ENCODE results near the gene PIEZO2.

PIEZO2 gene

DNA sequence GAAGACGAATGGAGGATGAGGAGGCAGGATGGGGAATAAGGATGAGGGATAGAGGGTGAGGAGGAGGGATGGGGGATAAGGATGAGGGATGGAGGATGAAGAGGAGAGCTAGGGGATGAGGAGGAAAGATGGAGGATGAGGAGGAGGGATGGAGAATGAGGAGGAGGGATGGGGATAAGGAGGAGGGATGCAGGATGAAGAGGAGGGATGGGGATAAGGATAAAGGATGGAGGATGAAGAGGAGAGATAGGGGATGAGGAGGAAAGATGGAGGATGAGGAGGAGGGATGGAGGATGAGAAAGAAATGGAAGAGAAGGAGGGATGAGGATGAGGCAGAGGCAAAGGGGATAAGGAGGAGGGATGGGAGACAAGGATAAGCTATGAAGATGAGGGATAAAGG, 393.5 kb downstream of the PIEZO2 start:
- H3K27ac ChIP-seq (ENCODE audit: poor library complexity, severe bottlenecking): no peak overlapping the region
- no peak for ATAC-seq (ENCODE audit: low read depth)
- H3K36me3 ChIP-seq (ENCODE audit: low read depth): no peaks in the 10 kb centered on the region
- DNase-seq (ENCODE audit: low spot score): no peak
- TF ChIP-seq CTCF (IDR thresholded peaks at IDR 0.05; ENCODE audit: poor library complexity, severe bottlenecking): no peak
- no peaks in the 10 kb centered on the region for H3K27me3 ChIP-seq (ENCODE audit: insufficient read depth, poor library complexity, severe bottlenecking)
- no peak overlapping the region for H3K4me3 ChIP-seq (ENCODE audit: severe bottlenecking)
- H3K4me1 ChIP-seq (ENCODE audit: insufficient read depth, poor library complexity, severe bottlenecking): no peaks in the 10 kb centered on the region
- no peaks in the 10 kb centered on the region for H3K9me3 ChIP-seq (ENCODE audit: severe bottlenecking)

DNA sequence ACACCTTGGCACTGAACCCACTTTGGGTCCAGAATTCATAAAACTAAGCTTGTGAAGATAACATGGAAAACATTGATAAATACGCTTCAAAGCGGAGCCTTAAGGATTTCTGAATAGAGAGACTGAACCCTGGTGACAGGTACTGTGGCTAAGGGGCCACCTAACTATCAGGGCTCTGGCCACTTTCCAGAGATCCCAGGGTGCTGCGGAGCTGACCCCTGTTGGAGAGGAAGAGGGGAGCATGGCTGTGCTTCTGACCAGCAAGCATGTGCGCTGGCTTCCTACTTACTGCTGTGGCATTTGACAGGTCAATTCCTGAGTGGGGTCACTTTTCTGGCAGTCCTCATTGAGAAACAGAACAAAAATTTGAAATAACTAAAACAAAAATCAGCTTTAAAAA, 395.2 kb downstream of the PIEZO2 start:
- TF ChIP-seq CTCF (IDR thresholded peaks at IDR 0.05; ENCODE audit: poor library complexity, severe bottlenecking): no peak
- Histone ChIP-seq H3K27me3 (ENCODE audit: insufficient read depth, poor library complexity, severe bottlenecking) (no peaks in the 10 kb centered on the region), H3K27ac (ENCODE audit: poor library complexity, severe bottlenecking) (no peak overlapping the region), H3K4me1 (ENCODE audit: insufficient read depth, poor library complexity, severe bottlenecking) (peaks cover 4% of the 10 kb centered on the region), H3K9me3 (ENCODE audit: severe bottlenecking) (no peaks in the 10 kb centered on the region), H3K4me3 (ENCODE audit: severe bottlenecking) (no peak overlapping the region), H3K36me3 (ENCODE audit: low read depth) (no peaks in the 10 kb centered on the region)
- ATAC-seq (ENCODE audit: low read depth) (no peak), DNase-seq (ENCODE audit: low spot score) (no peak)

GRCh38 chr18:10752382-10752781, 397.0 kb downstream of the PIEZO2 start:
- DNase-seq (ENCODE audit: low spot score): no peak
- ATAC-seq (ENCODE audit: low read depth): no peak
- Histone ChIP-seq H3K9me3 (ENCODE audit: severe bottlenecking) (no peaks in the 10 kb centered on the region), H3K27me3 (ENCODE audit: insufficient read depth, poor library complexity, severe bottlenecking) (no peaks in the 10 kb centered on the region), H3K4me3 (ENCODE audit: severe bottlenecking) (no peak overlapping the region), H3K36me3 (ENCODE audit: low read depth) (no peaks in the 10 kb centered on the region), H3K4me1 (ENCODE audit: insufficient read depth, poor library complexity, severe bottlenecking) (peaks cover 12% of the 10 kb centered on the region), H3K27ac (ENCODE audit: poor library complexity, severe bottlenecking) (no peak overlapping the region)
- TF ChIP-seq CTCF (IDR thresholded peaks at IDR 0.05; ENCODE audit: poor library complexity, severe bottlenecking): no peak

DNA sequence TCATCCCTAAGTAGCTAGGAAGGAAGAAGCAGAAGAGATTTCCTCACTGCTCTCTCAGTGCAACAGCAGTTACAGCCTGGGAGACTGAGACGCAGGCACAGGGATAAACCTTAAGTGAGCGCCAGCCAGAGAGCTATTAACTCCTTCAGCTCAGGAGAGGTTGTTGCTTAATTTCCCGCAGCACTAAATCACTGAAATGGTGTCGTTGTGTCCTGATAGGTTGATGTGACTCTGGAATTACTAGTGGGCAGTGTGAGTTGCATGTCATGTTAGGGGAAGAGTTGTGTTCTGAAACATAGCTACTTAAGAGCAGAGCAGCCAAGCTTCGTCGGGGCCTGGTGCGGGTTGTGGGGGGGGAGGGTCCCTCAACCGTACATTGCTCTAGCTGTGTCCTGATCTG, 397.7 kb downstream of the PIEZO2 start:
- H3K9me3 ChIP-seq (ENCODE audit: severe bottlenecking): no peaks in the 10 kb centered on the region
- H3K27ac ChIP-seq (ENCODE audit: poor library complexity, severe bottlenecking): no peak overlapping the region
- no peaks in the 10 kb centered on the region for H3K27me3 ChIP-seq (ENCODE audit: insufficient read depth, poor library complexity, severe bottlenecking)
- peaks cover 12% of the 10 kb centered on the region for H3K4me1 ChIP-seq (ENCODE audit: insufficient read depth, poor library complexity, severe bottlenecking)
- no peak for TF ChIP-seq CTCF (IDR thresholded peaks at IDR 0.05; ENCODE audit: poor library complexity, severe bottlenecking)
- ATAC-seq (ENCODE audit: low read depth) (no peak), DNase-seq (ENCODE audit: low spot score) (no peak)
- H3K4me3 ChIP-seq (ENCODE audit: severe bottlenecking): no peak overlapping the region
- H3K36me3 ChIP-seq (ENCODE audit: low read depth): no peaks in the 10 kb centered on the region

- no peaks in the 10 kb centered on the region for H3K9me3 ChIP-seq (ENCODE audit: severe bottlenecking)
- peaks cover 12% of the 10 kb centered on the region for H3K4me1 ChIP-seq (ENCODE audit: insufficient read depth, poor library complexity, severe bottlenecking)
- DNase-seq (ENCODE audit: low spot score): no peak
- H3K27ac ChIP-seq (ENCODE audit: poor library complexity, severe bottlenecking): no peak overlapping the region
- H3K27me3 ChIP-seq (ENCODE audit: insufficient read depth, poor library complexity, severe bottlenecking): no peaks in the 10 kb centered on the region
- H3K4me3 ChIP-seq (ENCODE audit: severe bottlenecking): no peak overlapping the region
- ATAC-seq (ENCODE audit: low read depth): peak; percentile 71
- H3K36me3 ChIP-seq (ENCODE audit: low read depth): no peaks in the 10 kb centered on the region
- no peak for TF ChIP-seq CTCF (IDR thresholded peaks at IDR 0.05; ENCODE audit: poor library complexity, severe bottlenecking)
These were observed 399.0 kb downstream of the PIEZO2 start for GRCh38 chr18:10750191-10751035.

Data from RWPE2 (cell line).